GM19035 (cell line): ENCODE results near the gene APCDD1L.
"Not testable (repeated sequence)": the region's sequence is repeated elsewhere in the genome, so short reads cannot be mapped to it uniquely, and the experiment has no call there.

Experiments
- ATAC-seq: cut with Tn5 transposase; IDR thresholded peaks from one replicate; pipeline ENCODE4 v1.9.1; 2021; ENCODE audit not compliant: unreplicated experiment

Gene APCDD1L

GRCh38 chr20:58518387-58518786 is 3.2 kb upstream of the APCDD1L start:
- ATAC-seq, result no peak

DNA sequence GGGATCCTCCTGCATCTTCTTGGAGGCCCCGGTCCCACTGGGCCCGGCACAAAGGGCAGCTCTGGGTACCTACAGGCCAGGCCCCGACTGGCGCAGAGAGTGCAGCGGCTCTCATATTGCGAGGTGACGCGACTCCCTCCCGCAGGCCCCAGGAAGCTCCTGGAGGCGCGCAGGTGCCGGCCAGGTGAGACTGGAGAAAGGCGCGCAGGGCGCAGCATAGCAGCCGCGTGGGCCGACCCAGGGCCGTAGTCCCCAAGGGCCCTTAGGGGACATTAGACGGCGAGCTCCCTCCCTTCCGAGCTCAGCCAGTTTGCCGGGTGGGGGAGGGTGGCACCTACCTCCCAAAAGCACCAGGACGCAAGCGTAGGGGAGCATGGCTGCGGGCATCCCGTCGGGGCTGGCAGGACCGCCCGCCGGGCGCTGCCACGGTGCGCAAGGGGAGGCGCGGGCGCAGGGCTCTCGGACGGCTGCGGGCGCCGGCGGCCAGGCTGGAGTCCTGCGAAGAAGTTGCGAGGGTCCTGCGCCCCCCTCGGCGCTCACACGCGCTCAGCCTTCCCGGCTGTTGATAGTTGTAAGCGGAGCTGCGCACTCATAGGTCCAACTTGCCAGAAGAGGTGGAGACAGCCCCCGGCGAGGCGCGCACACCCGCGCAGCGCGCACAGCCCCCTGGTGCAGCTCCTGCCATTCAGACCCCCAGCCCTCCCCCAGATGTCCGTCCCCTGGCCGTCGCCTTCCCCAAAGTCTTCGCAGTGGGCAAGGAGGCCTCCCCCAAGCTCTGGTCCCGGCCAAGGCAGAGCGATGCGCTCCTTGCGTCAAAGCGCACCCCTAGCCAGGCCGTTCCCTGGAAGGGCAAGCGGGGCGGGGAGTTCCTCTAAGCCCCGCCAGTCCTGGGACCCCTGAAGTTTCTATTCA is 622 bp downstream of the APCDD1L start:
- no peak for ATAC-seq

DNA sequence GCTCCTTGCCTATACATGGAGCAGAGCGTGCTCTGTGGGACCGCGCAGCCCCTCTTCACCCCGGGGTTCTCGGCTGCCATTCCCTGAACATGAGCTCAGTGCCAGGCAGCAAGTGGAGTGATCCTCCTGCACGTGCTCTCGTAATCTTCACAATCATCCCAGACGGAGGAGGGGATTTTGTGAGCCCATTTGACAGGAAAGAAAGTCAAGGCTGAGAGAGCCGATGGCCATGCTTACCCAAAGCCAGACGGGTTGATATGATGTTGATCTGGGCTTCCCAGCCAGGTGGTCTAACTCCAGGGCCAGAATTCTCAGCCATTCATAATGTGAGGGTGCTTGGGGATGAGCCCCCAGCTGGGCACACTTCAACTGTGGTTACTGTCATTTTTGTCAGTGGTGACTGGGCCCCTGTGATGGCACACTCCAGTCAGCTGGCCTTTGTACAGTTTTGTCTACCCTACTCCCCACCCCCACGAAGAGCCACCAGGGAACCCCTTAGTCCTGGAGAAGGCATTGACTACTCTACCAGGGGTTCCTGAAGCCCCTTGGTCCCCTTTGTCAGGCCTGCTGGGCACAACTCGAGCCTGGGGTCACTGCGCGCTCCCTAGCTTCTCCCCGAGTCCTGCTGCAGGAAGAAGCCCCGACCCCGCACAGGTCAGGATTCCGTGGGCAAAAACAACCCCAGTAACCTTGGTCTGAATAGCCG is 1.5 kb downstream of the APCDD1L start:
- ATAC-seq, result no peak

DNA sequence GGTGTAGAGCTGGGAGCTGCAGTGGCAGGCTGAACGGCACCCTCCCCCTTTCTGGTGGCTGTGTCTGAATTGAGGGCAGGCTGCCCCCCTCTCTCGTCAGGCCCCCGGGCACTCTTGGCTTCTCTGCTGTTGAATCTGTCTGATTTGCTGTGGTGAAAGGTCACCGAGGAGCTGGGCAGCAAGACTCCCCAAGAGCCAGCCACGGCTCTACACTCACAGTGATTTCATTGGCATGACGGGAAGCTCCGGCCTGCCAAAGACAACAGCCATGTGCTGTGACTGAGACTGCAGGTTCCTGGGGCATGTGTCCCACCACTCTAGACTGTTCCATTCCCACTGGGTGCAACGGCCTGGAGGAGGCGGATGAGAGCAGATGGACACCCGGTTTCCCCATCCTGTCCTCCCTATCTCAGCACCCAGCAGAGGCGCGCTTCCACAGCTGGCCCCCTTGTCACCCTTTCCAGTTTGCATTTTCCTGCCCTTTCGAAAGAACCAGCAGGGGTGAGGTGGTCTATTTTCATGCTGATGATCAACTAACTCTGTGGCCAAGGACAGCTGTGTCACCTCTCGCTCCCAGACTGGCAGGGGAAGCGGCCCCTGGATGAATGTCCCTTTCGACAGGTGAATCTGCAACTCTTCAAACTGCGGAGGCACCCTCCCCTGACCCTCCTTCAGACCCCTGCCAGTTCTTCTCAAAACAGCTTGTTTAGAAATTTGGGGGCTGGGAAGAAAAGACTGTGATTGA is 2.2 kb downstream of the APCDD1L start:
- no peak for ATAC-seq

DNA sequence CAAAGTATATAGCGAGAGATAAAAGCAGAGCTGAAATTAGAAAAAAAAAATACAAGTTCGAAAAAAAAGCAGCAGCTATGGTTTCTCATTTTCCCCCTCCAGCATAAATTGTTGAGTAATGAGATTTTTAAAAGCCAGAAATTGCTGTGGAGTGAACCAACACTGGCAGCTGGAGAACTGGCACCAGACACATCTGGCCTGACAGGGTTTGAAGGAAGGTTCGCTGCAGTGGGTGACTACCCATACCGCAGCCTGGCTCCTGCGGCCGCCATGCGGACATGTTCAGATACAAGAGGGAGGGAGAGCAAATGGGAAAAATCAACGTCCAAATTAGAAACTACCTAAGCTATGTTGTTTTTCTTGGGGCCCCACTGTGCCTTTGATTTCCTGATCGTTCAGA is 3.3 kb downstream of the APCDD1L start:
- no peak for ATAC-seq

DNA sequence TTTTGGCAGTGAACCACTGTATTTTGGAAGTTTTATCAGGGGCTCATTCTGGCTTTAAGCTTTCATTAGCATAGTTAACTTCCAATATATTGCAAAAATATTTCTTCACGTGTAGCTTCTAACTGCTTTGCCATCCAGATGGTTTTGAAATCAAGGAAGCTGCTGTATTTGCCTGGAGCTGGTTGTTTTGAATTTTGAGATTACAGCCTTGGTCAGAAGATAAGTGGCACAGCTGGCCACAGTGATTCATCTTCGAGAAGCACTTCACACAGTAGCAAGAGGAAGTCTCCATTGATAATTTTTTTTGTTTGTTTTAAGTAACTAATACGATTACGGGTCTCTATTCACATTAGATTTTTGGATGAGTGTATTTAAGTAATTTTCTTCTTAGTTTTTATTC is 3.8 kb downstream of the APCDD1L start:
- ATAC-seq, result no peak

DNA sequence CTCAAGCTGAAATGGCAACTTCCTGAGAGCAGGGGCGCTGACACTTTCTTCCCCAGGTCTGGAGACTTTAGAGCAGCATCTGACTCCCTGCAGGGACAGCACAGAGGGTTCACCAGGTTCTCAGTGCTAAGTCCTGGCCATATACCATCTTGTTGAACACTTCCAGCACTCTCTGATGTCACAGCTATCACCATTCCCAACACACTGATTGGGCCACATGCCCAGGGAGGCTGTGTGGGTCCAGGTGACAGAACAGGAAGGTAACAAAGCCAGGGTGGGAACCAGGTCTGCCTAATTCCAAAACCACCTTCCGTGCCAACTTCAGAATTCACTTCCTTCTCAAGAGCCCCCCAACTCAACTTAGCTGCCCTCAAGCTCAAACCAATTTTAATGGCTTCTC is 4.3 kb downstream of the APCDD1L start:
- ATAC-seq, result no peak

DNA sequence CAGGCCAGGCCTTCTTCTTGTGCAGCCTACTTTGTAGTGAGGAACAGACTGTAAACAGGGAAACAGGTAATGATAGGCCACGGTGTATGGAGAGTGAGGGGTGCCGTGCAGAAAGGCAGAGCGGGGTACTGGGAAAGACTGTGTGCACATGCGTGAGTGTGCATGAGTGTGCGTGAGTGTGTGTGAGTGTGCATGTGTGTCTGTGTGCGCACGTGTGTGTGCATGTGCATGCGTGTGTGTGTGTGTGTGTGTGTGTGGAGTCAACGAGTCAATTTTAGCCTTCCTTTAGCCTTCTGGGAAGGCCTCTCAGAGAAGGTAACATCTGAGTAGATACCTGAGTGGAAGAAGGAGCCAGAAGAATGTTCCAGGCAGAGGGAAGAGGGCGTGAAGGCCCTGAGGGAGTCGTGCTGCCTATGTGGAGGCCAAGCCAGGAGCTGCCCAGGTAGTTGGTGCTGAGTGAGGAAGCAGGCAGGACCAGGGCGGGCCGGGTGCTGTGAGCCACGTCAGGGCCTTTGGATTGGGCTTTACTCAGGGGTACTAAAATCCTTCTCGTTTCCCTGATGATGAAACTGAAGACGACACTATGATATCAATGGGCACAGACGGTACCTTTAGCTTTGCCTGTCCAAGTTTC is 6.3 kb downstream of the APCDD1L start:
- ATAC-seq, result no peak

GRCh38 chr20:58506999-58507398 is 8.2 kb downstream of the APCDD1L start:
- not testable (repeated sequence) for ATAC-seq

DNA sequence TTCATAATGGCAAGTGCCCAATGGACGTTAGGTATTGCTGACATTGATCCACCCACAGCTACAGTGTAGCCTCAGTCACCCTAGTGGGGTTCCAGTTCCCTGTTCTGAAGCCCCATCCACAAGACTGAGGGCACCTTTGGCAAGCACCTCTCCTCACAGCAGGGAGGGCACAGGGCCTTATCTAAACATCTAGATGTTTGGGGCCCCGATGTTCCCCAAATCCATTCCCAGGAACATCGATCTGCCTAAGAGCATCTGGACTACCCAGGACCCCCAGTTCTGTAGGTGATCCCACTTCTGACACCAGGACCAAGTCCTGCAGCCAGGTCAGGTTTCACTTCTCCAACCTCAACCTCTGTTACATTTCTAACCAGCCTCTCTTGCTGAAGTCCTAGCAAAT is 10.6 kb downstream of the APCDD1L start:
- no peak for ATAC-seq

GRCh38 chr20:58503668-58504067 is 11.5 kb downstream of the APCDD1L start:
- no peak for ATAC-seq

- ATAC-seq, result no peak
These were observed 14.9 kb downstream of the APCDD1L start for GRCh38 chr20:58500256-58500655.

- ATAC-seq, result no peak
These were observed 16.6 kb downstream of the APCDD1L start for GRCh38 chr20:58498470-58499068.

DNA sequence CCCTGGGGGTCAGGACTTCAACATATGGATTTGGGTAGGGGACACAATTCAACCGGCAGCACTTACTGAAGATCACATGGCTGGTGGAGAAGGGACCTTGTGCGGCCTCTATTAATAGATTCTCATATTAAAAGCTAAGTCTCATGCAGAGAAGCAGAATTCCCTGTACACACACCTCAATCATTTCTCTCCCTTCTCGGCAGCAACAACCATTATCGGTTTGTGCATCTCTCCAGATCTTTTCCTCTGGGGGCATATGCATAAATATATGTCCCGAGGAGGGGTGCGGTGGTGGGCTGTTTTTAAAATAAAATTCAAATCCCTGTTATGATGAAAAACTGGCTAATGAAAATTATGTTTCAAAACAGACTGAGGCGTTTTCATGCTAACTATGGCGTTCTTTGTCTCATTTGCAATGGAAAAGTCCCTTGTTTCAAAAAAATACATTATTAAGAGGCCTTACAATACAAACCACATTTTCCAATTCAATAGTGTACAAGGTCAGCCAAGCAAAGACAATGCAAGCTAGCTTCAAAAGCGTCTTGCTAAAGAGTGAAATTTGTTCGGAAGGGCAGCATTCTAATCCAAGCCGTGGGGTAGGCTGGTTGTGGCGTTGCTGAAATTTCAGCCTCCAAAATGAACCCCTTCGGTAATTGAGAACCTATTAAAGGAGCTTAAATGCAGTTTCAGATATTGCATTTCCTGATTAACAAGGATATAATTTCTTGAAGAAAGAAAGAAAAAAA is 17.3 kb downstream of the APCDD1L start:
- ATAC-seq, result no peak

DNA sequence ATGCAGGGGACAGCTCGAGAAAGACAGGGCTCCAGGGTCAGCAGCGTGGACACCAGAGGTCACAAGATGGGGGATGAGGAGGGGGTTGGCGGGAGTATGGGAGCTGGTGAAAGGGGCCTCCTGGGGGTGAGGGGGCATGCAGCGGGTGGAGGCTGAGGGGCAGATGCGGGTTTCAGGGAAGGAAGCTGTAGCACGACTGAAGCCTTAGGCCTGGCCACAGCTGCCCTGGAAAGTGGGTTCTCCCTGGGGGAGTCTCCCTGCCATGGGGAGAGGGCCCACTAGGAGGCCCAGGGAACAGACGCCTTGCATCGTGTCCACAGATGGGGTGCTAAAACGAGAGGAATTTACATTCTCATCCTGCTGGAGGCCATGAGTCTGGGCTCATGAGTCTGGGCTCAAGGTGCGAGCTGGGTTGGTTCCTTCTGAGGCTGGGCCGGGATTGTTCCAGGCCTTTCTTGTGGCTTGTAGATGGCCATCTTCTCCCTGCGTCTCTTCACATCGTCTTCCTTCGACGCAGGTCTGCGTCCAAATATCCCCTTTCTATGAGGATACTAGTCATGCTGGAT is 18.0 kb downstream of the APCDD1L start:
- ATAC-seq, result no peak

GRCh38 chr20:58496429-58496769 is 18.8 kb downstream of the APCDD1L start:
- ATAC-seq, result no peak

DNA sequence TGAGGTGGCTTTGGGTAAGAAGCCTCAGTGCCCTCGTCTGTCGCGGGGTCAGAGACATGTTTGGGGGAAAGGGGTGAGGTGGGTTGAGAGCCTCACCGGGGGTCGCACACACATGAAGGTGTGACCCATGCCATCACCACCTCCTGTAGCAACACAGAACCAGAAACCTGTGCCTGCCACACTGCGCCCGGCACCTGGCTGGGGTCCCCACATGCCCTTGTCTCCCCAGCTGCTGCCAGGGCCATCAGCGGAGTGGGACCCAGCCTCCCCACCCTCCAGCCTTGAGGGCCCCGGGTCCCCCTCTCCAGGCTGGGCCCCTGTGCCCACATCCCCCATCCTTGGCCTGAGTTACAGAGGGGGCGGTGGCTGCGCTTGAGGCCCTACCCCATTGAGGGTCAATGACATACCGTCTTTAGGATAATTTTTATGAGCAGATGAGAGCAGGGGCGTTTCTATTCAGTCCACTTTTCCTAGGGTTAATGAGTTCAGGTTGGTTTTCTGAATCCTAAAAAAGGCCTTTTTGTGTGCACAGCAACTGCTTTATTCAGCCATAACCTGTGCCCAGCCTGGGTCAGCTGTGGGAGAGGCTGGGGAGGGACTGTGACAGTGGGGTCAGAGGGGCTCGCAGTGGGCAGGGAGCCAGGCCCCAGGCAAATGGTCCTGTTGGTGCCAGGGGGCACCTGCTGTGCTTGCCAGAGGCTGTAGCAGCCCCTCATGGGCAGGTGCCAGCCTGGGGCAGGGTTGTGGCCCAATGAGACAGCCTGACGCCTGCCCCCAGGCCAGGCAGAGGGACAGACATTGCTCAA is 19.4 kb downstream of the APCDD1L start:
- no peak for ATAC-seq

- ATAC-seq, result no peak
These were observed 20.1 kb downstream of the APCDD1L start for GRCh38 chr20:58494923-58495622.
